GM18508 (cell line): ENCODE data around the gene STK32C.
"Not testable (repeated sequence)": the region's sequence is repeated elsewhere in the genome, so short reads cannot be mapped to it uniquely, and the experiment has no call there.

Source experiments
- ATAC-seq: cut with Tn5 transposase; IDR thresholded peaks from one replicate; pipeline ENCODE4 v1.9.1; 2021; ENCODE audit warnings: moderate number of reproducible peaks; ENCODE audit not compliant: insufficient read depth, unreplicated experiment

The STK32C gene

DNA sequence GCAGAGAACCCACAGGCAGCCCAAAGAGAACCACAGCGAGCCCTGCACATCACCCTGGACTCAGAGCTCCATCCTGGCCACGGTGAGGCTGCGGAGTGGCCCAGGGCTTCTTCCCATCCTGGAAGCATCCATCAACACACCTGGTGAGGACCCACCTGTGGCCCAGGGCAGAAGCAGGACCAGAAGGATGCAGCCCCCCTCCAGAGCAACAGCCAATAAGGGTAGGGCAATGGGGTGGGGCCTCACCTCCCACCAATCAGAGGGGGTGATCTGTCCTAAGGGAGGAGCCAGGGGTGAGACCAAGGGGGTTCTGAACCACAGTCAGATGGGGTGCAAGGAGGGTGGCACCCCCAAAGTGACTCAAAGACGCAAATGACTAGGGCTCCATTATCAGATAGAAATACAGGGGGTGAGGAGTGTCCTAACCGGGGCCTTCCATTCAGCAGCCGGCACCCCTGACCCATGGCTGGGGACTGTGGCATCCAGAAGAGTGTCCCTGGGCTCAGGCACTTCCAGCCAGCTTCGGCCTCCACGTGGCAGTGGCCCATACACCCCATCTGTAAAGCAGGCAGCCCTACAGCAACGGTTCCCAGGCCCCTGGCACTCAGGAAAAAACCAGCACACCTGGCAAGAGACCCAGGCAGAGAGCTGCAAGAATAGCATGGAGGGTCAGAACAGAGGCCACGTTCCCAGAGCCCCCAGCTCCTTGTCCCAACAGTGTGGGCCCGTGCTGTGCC, 36.9 kb downstream of the STK32C start:
- no peak for ATAC-seq

DNA sequence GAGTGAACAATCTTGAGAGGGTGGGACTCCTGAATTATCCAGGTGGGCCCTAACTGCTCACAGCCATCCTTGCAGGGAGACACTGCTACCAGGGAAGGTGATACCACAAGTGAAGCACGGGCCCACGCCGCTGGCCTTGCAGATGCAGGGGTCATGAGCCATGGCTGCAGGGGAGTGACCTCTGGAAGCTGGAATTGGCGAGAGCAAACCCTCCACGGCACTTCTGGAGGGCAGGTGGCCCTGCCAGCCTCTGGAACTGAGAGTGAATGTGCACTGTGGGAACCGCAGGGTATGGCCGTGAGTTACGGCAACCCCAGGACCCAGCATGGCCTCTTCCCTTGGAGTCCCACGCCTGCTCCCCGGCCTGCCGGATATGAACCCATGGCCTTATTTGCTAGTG, 37.5 kb downstream of the STK32C start:
- no peak for ATAC-seq

DNA sequence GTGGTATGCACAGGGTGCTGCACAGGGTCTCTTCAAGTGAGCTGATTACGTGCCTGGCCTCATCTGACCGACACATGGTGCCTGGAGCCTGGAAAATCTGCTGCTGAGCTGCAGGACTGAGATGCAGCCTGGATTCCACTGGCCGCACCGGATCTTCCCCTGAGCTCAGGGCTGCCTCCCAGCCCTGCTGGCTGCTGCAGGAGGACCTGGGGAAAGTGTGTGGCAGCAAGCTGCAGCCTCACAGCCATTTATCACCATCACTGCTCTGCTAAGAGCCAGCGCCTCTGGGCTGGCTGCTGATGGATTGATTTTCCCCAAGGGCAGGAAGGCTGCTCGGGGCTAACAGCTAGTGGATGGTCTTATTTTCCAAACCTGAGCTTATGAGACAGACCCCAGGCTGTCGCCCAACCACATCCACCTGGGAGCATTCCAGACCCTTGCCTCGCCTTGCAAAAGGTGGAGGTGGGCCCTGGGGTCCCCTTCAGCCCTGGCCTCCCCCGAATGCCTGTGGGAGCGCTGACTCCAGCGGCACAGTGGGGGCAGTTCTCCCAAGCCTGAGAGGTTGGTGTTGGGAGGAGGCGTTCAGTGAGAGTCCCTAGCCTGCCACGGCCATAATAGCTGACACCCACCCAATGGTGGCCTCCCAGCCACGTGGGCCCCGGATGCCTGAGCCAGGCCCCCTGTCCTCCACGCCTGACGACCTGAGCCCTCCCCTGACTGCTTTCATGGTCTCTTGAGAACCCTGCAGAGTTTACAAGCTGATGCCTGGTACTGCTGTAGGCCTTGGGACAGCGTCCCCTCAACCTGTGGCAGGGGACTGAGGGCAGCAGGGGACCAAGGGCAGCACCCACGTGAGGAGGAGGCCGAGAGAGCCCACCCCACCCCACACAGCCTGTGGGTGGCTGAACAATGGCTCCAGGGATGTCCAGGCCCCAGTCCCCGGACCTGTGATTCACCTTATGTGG, 38.2 kb downstream of the STK32C start:
- no peak for ATAC-seq

DNA sequence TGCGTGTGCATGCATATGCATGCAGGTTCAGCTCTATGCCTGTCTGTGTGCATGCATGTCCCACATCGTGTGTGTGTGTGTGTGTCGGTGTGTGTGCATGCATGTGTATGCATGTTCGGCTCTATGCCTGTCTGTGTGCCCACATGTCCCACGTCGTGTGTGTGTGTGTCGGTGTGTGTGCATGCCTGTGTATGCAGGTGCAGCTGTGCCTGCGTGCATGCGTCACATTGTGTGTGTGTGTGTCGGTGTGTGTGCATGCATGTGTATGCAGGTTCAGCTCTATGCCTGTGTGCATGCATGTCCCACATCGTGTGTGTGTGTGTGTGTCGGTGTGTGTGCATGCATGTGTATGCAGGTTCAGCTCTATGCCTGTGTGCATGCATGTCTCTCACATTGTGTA, 39.8 kb downstream of the STK32C start:
- not testable (repeated sequence) for ATAC-seq

DNA sequence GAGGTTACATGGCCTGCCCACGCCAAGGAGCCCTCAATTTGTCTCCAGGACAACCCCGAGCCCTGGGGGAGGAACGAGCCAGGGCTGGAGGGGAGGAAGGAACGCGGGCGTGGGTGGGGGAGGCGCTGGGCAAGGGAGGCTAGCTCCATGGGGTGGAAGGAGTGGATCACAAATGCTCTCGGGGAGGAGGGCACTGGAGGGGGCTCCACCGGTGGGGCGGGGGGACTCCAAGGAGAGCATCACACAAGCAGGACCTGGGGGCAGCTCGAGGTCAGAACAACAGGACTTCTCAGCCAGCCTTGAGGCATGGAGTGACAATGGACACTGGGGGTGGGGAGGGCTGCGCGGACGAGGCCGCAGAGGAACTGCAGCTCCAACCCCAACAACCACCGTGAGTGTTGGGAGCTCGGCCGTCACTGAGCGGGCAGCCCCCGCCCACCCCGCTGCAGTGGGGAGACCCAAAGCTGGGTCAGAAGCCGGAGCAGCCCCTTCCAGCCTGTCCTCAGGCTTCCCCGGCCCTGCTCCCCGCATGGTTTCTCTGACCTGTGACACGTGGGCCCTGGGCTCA, 41.1 kb downstream of the STK32C start:
- no peak for ATAC-seq

DNA sequence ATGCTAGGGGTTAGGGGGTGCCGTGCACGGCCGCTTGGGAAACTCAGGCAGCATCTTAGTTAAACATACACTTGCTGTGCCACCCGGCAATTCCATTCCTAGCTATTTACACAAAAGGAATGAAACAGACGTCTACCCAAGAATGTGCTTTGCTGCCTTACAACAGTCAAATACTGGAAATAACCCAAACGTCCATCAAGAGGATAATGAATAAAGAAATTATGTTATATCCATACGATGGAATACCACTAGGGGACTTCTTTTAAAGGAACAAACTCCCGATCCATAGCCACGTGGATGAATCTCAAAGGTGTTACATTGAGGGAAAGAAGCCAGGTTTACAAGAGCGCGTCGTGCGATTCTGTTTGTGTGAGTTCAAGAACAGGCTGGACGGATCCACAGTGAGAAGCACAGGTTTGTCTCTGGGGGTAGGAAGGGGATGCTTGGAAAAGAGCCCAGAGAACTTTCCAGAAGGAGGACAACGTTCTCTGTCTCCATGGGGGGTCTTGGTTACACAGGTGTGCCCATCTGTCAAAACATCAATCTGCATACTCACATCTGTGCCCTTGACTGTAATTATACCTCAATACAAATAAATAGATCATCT, 41.8 kb downstream of the STK32C start:
- no peak for ATAC-seq

DNA sequence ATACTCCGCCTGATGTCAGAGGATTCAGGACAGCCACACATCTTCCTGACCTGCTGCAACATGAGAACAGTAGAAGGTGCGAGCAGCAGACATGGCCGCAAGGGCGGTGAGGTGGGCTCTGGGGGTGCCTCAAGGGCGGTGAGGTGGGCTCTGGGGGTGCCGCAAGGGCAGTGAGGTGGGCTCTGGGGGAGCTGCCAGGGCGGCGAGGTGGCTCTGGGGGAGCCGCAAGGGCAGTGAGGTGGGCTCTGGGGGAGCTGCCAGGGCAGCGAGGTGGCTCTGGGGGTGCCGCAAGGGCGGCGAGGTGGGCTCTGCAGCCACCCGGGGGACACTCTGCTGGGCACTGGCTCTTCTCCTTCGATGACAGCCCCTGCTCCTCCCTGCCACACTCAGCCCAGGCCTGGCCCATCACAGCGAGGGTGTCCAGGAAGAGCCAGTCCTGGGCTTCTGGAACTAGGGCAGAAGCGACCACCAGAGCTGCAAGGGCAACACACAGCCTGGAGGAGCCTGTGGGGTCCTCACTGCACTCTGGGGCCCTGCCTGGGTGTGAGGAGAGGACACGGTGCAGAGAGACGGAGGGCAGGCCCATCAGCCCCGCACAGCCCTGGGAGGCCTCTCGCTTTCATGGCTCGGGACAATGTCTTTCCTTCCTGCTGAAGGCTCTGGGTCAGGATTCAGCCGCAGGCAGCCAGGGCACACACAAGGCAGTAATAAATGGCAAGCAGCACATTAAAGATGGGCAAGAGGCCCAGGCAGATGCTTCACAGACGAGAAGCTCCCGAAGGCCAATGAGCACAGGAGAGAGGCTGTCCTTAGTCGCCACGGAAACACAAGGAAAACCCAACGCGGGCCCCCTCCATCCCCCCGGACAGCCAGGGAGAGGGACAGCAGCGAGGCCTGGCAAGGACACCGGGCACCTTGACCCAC, 42.5 kb downstream of the STK32C start:
- ATAC-seq = no peak

DNA sequence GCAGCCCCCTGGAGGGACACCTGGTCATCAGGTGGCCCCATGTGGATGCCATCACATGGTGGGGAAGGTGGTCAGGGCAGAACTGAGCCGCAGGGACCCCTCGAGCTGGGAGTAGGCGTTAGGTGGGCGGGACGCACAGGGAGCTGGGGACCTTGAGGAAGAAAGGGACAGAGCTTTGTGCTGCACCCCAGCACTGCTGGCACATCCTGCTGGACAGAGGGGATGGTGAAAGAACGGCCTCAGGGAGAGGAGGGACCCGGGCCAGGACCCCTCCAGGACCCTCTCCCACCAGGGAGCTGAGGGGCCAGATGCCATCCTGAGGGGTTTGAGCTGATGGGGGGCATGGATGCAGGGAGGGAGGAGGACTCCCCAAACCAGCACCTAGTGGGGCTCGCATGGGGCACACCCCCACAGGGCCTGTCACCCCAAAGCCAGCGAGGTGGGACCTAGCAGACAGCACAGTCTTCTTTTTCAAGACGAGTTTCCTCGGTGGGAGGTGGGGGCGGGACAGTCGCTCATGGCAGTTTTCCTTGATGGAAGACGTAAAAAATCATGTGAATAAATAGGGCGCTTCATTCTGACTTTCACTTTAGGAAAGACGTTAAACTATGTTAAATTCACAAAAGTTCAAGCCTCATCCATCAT, 43.3 kb downstream of the STK32C start:
- no peak for ATAC-seq

DNA sequence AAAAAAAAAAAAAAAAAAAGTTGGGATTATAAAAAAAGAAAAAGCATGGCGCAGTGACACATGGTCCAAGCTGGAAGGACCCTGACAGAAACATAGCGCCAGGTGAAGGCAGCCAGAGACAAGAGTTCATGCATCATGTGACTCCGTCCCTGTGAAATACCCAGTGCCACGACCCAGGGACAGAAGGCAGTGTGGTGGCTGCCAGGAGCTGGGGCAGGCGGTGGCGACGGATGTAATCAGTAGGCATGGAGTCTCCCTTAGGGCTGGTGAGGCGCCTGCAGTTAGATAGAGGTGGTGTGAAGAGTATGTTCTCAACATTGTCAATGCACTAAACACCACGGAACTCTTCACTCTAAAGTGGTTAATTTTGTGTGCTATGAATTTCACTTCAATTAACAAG, 43.9 kb downstream of the STK32C start:
- no peak for ATAC-seq

DNA sequence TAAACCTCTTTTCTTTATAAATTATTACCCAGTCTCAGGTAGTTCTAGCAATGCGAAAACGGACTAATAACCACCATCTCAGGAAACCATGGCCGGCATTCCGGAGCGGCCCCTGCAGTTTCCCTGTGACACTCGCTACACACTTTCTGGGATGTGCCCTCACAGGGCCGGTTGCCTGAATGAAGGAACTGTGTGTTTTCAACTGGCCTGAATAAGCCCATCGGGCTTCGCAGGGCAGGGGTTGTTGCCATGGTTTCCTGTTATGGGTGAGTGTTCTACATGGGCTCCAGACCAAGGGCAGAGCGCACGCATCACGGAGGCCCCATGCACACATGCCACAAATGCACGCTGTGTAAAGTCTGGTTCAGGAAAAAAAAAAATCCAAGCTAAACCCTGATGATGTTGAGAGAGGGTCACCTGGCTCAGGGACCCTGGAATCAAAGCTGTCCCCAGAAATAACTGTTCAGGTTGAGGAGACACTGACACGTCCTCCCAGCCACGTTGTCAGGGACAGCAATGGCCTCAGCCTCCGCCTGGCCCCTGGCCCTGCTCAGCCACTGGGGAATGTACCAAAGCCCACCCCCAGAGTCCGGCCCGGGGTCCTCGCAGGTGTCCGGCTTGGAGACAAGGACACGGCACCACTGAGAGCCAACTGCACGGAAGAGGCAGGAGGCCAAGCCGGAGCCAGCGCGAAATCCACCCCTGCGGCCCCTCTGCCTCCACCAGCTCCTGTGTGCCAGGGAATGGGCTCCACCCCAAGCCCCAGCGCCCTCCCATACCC, 47.9 kb downstream of the STK32C start:
- no peak for ATAC-seq

DNA sequence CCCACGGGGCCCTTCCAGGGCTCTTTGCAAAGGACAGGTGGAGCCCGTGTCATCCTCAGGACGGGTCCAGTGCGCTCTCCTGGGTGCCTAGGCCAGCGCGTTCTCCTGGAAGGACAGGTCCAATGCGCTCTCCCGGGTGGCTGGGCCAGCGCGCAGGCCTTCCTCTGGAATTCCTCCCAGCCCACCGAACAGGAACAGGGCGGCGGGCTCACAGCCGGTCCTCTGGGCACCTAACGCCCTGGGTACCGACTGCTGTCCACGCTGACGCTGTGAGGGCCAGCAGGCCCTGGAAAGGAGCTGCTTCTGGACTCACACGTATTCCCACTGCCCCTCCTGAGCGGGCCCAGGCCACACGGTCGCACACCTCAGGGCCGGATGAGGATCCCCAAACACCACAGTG, 49.3 kb downstream of the STK32C start:
- ATAC-seq = no peak

DNA sequence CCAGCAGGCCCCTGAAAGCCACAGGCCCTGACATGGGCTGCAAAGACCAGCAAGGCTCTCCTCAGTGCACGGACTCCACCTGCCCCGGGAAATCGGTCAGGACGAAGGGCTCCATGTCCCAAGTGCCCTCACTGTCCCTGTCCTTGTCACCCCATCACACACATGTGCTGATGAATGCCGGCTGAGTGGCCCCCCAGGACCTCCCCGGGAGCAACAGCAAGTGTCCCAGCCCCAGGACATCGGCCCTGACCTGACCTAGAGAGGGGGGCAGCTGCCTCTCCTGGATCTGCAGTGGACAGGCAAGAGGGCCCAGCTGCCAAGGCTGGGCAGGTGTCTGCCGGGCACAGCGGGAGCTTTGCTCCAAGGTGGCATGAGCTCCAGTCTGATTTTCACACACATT, 49.8 kb downstream of the STK32C start:
- ATAC-seq = no peak

DNA sequence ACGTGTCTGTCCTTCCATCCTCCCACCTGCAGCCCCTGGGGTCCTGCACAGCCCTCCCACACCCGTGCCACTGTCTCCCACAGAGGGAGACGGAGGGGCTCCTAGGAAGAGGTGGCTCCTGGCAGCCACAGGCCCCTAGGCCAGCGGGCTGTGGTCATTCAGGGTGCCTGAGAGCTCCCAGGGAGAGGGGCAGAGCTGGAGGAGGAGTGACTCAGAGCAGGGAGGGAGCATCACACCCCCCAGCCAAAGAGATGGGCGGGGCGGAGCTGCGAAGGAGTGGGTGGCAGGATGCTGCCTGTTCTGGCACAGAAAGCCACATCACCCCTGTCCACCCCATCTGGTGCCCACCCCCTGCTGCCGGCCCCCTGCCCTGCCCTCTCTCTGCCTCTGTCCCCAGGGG, 50.5 kb downstream of the STK32C start:
- ATAC-seq = no peak

DNA sequence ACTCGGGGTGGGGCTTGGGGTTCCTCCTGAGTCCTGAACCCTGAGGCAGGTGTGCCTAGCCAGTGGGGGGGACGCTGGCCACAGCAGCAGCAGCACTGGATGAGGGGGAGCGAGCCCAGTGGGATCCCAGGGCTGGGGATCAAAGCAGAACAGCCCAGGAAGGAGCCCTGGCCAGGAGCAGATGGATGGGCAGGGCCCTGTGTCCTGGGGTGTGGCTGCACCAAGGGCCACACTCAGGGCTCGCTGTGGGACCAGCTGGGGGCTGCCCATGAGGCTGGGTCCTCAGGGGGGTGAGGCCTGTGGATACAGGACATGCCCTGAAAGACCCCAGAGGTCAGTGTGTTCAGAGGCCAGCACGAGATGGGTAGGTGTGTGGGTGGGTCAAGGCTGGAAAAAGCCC, 50.9 kb downstream of the STK32C start:
- ATAC-seq = no peak

DNA sequence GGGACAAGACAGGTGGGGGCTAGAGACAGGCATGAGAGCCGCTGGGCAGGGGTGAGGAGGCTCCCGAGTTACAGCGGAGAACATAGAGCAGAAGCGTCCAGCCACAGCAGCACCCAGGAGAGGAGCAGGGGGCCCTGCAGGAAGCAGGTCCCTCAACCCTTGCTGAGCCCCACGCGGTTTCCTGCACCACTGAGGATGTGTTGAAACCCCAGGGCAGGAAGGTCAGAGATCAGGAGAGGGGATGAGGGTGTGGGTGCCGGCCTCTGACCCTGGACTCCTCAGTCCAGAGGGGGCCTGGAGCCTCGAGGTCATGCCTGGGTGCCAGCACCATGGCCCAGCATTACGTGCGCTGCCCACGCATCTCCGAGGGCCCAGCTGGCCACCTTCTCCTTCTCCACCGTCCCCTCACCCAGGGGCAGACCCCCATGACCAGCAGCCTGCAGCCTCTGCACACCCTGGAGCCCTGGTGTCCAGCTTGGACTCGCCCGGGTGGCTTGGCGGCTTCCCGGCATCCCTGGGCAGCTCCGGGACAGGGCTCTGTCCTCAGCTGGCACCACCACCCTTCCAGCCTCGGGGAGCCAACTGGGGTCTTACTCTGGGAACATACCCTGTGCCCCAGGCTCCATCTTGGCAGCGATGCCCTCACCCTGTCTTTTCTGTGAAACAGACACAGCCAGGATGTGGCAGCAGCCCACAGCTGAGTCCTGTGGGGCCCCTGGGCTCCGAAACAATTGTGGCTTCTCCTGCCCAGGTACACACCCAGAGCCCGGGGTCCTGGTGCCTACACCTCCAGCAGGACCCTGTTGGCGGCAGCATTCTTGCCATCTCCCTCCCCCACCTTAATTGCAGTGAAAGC, 52.0 kb downstream of the STK32C start:
- ATAC-seq = no peak

DNA sequence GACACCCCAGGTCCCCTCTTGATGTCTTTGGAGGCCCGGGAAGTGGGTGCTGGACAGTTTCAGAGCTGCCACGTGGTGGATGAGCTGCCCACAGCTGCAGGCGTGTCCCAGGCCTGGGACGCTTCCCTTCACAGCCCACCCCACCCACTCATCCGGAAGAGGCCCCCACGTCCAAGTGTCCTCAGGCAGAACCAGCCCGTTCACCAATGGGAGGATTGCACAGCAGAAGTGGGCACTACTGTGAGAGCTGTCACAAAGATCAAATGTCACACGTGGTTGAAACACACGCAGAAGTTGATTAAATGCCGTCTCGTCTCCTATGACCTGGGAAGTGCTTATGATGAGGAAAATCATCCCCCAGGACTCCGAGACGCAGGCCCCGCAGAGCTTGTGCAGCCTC, 52.9 kb downstream of the STK32C start:
- no peak for ATAC-seq

DNA sequence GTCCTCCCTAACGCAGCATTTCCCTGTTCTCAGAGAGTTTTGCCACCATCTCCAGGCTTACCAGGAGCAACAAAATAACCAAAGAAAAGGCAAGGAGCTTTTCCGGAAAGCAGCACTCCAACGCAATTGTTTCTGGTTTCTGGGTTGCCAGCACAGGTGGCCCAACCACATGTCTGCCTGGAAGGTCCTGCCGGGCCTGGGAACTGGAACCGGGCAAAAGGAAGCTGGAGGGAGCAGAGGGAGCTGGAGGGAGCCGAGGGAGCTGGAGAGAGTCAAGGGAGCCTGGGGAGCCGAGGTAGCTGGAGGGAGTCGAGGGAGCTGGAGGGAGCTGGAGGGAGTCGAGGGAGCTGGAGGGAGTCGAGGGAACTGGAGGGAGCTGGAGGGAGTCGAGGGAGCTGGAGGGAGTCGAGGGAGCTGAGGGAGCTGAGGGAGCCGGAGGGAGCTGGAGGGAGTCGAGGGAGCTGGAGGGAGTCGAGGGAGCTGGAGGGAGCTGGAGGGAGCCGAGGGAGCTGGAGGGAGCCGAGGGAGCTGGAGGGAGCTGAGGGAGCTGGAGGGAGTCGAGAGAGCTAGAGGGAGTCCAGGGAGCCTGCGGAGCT, 54.6 kb downstream of the STK32C start:
- no peak for ATAC-seq
